Sigmoid colon (tissue), 4 donors: ENCODE measurements around the gene RNF4.
A peak's percentile ranks its signal among the peaks of the same experiment; 100 is the strongest.

Experiments
- CTCF ChIP-seq, 4 experiments: fragments of 450-650 bp in 3 of 4; fragments of 200-600 bp in 1 of 4; IDR thresholded peaks; one replicate each; pipeline ENCODE4 v1.5.1; 2016 to 2019; ENCODE audit warnings: antibody characterized with exemption in 4 of 4, mild to moderate bottlenecking in 3 of 4, moderate library complexity in 2 of 4
- EP300 ChIP-seq, 4 donors: sonication (generic); formaldehyde crosslinking; IDR thresholded peaks; one replicate each; pipeline ENCODE4 v1.6.1; 2017; ENCODE audit warnings: antibody characterized with exemption in 4 of 4
- POLR2A ChIP-seq, 2 donors: fragments of 450-650 bp; IDR thresholded peaks; one replicate each; pipeline ENCODE4 v1.6.1; 2016; ENCODE audit warnings: antibody characterized with exemption in 2 of 2, mild to moderate bottlenecking in 2 of 2, moderate library complexity in 2 of 2
- POLR2AphosphoS5 ChIP-seq, 4 donors: sonication (generic); formaldehyde crosslinking; IDR thresholded peaks; one replicate each; pipeline ENCODE4 v1.6.1; 2017; ENCODE audit warnings: antibody characterized with exemption in 4 of 4

- TF ChIP-seq EP300 (IDR thresholded peaks at IDR 0.05) (no peak), CTCF (IDR thresholded peaks at IDR 0.05) (no peak), POLR2A (IDR thresholded peaks at IDR 0.05) (no peak), POLR2AphosphoS5 (IDR thresholded peaks at IDR 0.05) (peak in 3 of 4 donors; percentile 61 to 80 (median 72))
Observed at GRCh38 chr4:2497931-2498330, 29.0 kb downstream of the RNF4 start.
